ENCODE data around the gene GFM2. TPM values are rescaled to one million over a fixed set of nuclear protein-coding genes. Genes with fewer than 3 reads are reported as not detected.
"Not testable (repeated sequence)": the region's sequence is repeated elsewhere in the genome, so short reads cannot be mapped to it uniquely, and the experiment has no call there.

Gene GFM2
- total and polyA plus RNA-seq, 2 of the 13 experiments (the other 11 are each of a cell fraction or from before 2014, with no cell fraction given) = 22.0 to 41.6 TPM

- H3K4me1 ChIP-seq (ENCODE audit: insufficient read depth, low read length) = peaks cover 17% of the 10 kb centered on the region
- WGBS (ENCODE audit: low lambda C conversion rate) = 85% methylated on average over 1 of the region's 1 CpG
- no peak overlapping the region for H2AFZ ChIP-seq (ENCODE audit: low read length)
- no peak overlapping the region for H3K4me2 ChIP-seq (ENCODE audit: low read depth, low read length)
- TF ChIP-seq ZNF704 (CRISPR knock-in tag; IDR thresholded peaks at IDR 0.05; ENCODE audit: borderline replicate concordance) (no peak), ZMYM3 (CRISPR knock-in tag; IDR thresholded peaks at IDR 0.05) (no peak), ZNF567 (CRISPR knock-in tag; IDR thresholded peaks at IDR 0.05; ENCODE audit: borderline replicate concordance) (no peak), ELK4 (CRISPR knock-in tag; IDR thresholded peaks at IDR 0.05; ENCODE audit: borderline replicate concordance) (no peak), DMAP1 (CRISPR knock-in tag; IDR thresholded peaks at IDR 0.05) (no peak), ZNF597 (CRISPR knock-in tag; IDR thresholded peaks at IDR 0.05) (no peak), CHCHD3 (CRISPR knock-in tag; IDR thresholded peaks at IDR 0.05) (no peak), JARID2 (CRISPR knock-in tag; IDR thresholded peaks at IDR 0.05; ENCODE audit: insufficient replicate concordance) (no peak), ATF7-NPFF (CRISPR knock-in tag; IDR thresholded peaks at IDR 0.05; ENCODE audit: low read depth) (no peak)
- H3K4me3 ChIP-seq (replicated peaks in 1 of 3; ENCODE audit: insufficient read depth in 1 of 3, low read depth in 2 of 3, low read length in 3 of 3) = no peak overlapping the region
- FAIRE-seq (no peak), DNase-seq (ENCODE audit: low spot score) (no peak), ATAC-seq (no peak)
- H3K9ac ChIP-seq (ENCODE audit: insufficient read depth, low read depth, low read length) = no peak overlapping the region
- in situ Hi-C loops (cut with HindIII; ENCODE audit: extremely low pct_ligation_motif_present, low pct_unique_long_range_greater_than_20kb) (no loop called here), intact Hi-C loops (cut with micrococcal nuclease; ENCODE audit: unreplicated experiment) (no loop called here)
- H3K79me2 ChIP-seq (ENCODE audit: insufficient read depth, low read length) = peaks cover 21% of the 10 kb centered on the region
- ChIA-PET CTCF (ENCODE audit: low intra/inter-chr PET ratio, low total read pairs) (no interaction called here), POLR2A (no interaction called here)
- H3K27me3 ChIP-seq (ENCODE audit: control insufficient read depth in 1 of 2, insufficient read depth in 2 of 2, low read length in 2 of 2) = no peaks in the 10 kb centered on the region; a peak in 1 of 5 replicates
- H3K9me3 ChIP-seq (ENCODE audit: low read length) = no peaks in the 10 kb centered on the region
- H3K36me3 ChIP-seq (replicated peaks in 1 of 2; ENCODE audit: control insufficient read depth in 1 of 2, insufficient read depth in 2 of 2, low read length in 2 of 2) = peaks cover 6 to 41% of the 10 kb centered on the region in 2 experiments
- no TSS peak for BruUV-seq (replicated peaks)
- no peak overlapping the region for H3K27ac ChIP-seq (ENCODE audit: extremely low read length, insufficient read depth, low read length)
- no peaks in the 10 kb centered on the region for H4K20me1 ChIP-seq (ENCODE audit: insufficient read depth, low read length)
Measured at GRCh38 chr5:74761241-74761640, 5.7 kb downstream of the GFM2 start.

- POLR2A ChIA-PET; DNase-seq (ENCODE audit: low spot score); intact Hi-C loops (cut with micrococcal nuclease; ENCODE audit: unreplicated experiment); H4K20me1 ChIP-seq (ENCODE audit: insufficient read depth, low read length); CTCF ChIA-PET (ENCODE audit: low intra/inter-chr PET ratio, low total read pairs); H3K27me3 ChIP-seq (ENCODE audit: control insufficient read depth in 1 of 2, insufficient read depth in 2 of 2, low read length in 2 of 2); H3K4me2 ChIP-seq (ENCODE audit: low read depth, low read length); H3K9ac ChIP-seq (ENCODE audit: insufficient read depth, low read depth, low read length); H3K9me3 ChIP-seq (ENCODE audit: low read length); BruUV-seq (replicated peaks); H3K4me3 ChIP-seq (replicated peaks in 1 of 3; ENCODE audit: insufficient read depth in 1 of 3, low read depth in 2 of 3, low read length in 3 of 3); FAIRE-seq; ATAC-seq; in situ Hi-C loops (cut with HindIII; ENCODE audit: extremely low pct_ligation_motif_present, low pct_unique_long_range_greater_than_20kb); H2AFZ ChIP-seq (ENCODE audit: low read length); H3K27ac ChIP-seq (ENCODE audit: extremely low read length, insufficient read depth, low read length); H3K4me1 ChIP-seq (ENCODE audit: insufficient read depth, low read length); H3K79me2 ChIP-seq (ENCODE audit: insufficient read depth, low read length): not testable (repeated sequence)
- 97% methylated on average over 4 of the region's 4 CpGs for WGBS (ENCODE audit: low lambda C conversion rate)
- peaks cover 4 to 36% of the 10 kb centered on the region in 2 experiments for H3K36me3 ChIP-seq (replicated peaks in 1 of 2; ENCODE audit: control insufficient read depth in 1 of 2, insufficient read depth in 2 of 2, low read length in 2 of 2)
Measured at GRCh38 chr5:74748742-74749141, 18.2 kb downstream of the GFM2 start.
